ENCODE data around the gene ENOPH1.
"Not testable (repeated sequence)": the region's sequence is repeated elsewhere in the genome, so short reads cannot be mapped to it uniquely, and the experiment has no call there.

The ENOPH1 gene
- 25.2 to 79.0 (median 47.7) reads per million in 9 experiments for total RNA-seq

DNA sequence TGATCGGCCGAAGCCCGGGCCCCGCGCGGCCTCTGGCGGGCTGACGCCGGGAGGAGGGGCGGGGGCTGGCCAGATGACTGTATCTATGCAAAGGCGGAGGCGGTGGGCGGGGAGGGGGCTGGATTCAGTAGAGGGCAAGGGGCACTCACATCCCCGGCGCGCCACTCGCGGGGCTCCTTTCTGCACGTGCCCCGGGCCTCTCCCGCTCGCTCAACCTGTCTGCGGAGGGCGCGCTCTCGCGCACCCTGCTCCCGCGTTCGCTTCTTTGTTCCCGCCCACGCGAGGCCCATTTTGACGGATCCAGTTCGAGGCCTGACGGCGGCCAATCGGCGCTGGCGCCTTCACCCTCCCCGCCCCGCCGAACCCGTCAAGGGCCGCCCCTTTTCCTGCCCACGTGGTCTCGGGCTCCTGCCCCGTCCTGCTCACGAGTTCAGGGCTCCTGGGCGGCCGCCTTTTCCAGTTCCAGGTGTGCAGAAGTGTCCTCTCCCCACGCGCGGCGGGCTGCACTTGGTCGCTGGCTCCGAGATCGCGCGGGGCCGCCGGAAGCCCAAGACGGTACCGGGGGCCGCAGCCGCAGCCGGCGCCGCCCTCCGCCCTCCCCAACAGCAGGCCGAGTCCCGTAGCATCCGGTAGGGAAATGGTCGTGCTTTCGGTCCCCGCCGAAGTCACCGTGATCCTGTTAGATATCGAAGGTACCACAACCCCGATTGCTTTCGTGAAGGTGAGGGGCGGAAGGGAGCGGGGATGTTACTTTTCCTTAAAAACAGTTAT, at the start of gene ENOPH1, which contains the start of gene HNRNPDL:
Gene ENOPH1, plus strand, starts transcription at position 398 of the 771 bp plus-strand sequence. Its CDS starts 240 bp downstream, at position 638.
Gene HNRNPDL, minus strand, starts transcription at position 270 of the 771 bp plus-strand sequence. CDS start 772 bp downstream, outside the sequence.
- peaks cover 71% of the 10 kb centered on the region for H3K36me3 Mint-ChIP-seq (ENCODE audit: insufficient read depth)
- no peaks in the 10 kb centered on the region for H3K27me3 Mint-ChIP-seq
- peaks cover 43 to 66% of the 10 kb centered on the region in 2 donors for H3K4me1 Mint-ChIP-seq (ENCODE audit: low read depth in 2 of 2)
- H3K4me3 Mint-ChIP-seq, result peak within 1 kb of the TSS; percentile 100
- ATAC-seq (replicated peaks) (peak; percentile 71), DNase-seq (peak; percentile 93 to 94 (median 93))
- peak within 1 kb of the TSS; percentile 99 for H3K27ac Mint-ChIP-seq
- H3K9me3 Mint-ChIP-seq, result no peaks in the 10 kb centered on the region

DNA sequence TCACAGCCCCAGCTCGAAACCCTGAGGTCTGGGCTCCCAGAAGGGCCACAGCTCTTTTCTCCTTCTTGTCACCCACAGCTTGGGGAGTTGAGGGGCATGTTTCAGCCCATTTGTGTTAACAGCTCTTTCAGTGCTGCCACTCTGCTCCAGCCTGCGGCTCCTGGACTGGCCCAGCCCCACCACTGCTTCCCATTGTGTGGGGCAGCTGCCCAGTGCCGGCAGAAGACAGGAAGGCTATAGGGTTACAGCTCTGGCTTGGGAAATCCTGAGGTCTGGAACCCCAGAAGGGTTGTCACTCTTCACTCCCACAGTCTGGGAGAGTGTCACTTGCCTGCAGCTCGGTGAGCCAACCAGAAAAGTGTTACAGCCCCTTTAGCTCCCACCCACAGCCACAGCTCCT, 49.6 kb upstream of the ENOPH1 start:
- Mint-ChIP-seq H3K27me3 (peaks cover 0 to 11% of the 10 kb centered on the region in 2 donors), H3K4me1 (ENCODE audit: low read depth in 2 of 2) (peaks cover 13 to 14% of the 10 kb centered on the region in 2 donors), H3K36me3 (ENCODE audit: insufficient read depth) (no peaks in the 10 kb centered on the region), H3K9me3 (no peaks in the 10 kb centered on the region), H3K27ac (no peak overlapping the region), H3K4me3 (no peak overlapping the region)
- DNase-seq (no peak), ATAC-seq (replicated peaks) (peak; percentile 19)

DNA sequence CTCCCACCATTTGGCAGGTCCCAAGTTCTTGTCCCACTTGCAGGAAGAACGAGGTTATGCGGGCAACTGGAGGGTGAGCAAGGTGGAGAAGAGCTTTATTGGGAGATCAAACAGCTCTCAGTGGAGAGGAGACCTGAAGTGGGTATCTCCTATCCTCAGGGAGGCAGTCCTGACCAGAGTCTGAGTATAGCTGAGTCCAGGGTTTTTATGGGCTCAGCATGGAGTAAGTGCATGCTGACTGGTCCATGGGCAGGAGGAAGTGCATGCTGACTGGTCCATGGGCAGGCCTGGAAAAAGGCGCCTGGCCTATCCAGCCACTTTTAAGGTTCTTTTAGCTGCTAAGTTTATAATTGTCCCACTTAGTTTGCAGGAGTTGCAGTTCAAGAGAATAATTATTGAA, 49.2 kb upstream of the ENOPH1 start:
- Mint-ChIP-seq H3K4me1 (ENCODE audit: low read depth in 2 of 2) (peaks cover 10% of the 10 kb centered on the region in 2 donors), H3K36me3 (ENCODE audit: insufficient read depth) (no peaks in the 10 kb centered on the region), H3K4me3 (no peak overlapping the region), H3K27ac (no peak overlapping the region), H3K9me3 (no peaks in the 10 kb centered on the region), H3K27me3 (peaks cover 0 to 15% of the 10 kb centered on the region in 2 donors)
- ATAC-seq (replicated peaks) (no peak), DNase-seq (no peak)

DNA sequence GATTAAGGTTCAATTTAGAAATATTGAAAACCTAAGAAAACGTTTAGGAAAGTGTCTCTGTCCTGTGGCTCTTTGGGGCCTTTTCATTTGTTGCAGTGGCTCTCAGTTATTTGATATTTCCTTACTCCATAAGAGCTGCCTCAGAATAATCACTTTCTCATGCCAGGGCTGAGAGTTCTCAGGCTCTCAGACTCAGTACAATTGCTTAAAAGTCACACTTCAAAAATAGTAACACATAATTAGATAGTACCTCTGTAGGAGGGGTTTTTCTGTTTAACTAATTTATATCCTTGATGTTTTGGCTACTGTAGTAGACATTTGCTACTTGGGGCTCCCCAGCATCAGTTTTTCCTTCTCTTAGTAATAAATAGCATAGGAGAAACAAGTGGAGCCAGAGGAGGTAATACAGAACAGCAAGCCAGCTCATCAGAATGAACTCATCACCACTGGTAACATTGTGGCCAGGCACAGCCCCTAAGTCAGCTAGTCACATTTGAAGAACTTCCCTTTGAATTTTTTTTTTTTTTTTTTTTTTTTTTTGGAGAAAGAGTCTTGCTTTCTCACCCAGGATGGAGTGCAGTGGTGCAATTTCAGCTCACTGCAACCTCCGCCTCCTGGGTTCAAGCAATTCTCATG, 48.6 kb upstream of the ENOPH1 start:
- peaks cover 0 to 18% of the 10 kb centered on the region in 2 donors for H3K27me3 Mint-ChIP-seq
- no peak overlapping the region for H3K27ac Mint-ChIP-seq
- H3K9me3 Mint-ChIP-seq, result no peaks in the 10 kb centered on the region
- no peak overlapping the region for H3K4me3 Mint-ChIP-seq
- DNase-seq, result no peak
- no peaks in the 10 kb centered on the region for H3K36me3 Mint-ChIP-seq (ENCODE audit: insufficient read depth)
- peaks cover 6% of the 10 kb centered on the region in 2 donors for H3K4me1 Mint-ChIP-seq (ENCODE audit: low read depth in 2 of 2)
- ATAC-seq (replicated peaks), result no peak

DNA sequence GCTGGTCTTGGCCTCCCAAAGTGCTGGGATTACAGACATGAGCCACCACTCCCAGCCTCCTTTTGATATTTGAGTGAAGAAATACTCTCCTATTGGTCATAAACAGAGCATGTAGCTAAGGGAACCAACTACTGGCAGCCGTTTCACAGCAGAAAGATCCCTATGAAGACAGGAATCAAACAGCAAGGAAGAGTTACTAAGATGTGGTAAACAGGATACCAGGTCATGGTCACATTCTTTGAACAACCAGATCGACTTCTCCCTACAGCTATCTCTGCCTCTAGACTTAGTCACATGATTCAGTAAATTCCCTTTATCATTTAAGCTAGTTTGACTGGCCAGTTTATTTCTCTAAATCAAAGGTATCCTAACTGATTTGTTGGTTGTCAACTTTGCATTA, 47.6 kb upstream of the ENOPH1 start:
- ATAC-seq (replicated peaks) (no peak), DNase-seq (no peak)
- Mint-ChIP-seq H3K27me3 (peaks cover 0 to 18% of the 10 kb centered on the region in 2 donors), H3K9me3 (no peaks in the 10 kb centered on the region), H3K36me3 (ENCODE audit: insufficient read depth) (no peaks in the 10 kb centered on the region), H3K4me3 (no peak overlapping the region), H3K4me1 (ENCODE audit: low read depth in 2 of 2) (peaks cover 2 to 5% of the 10 kb centered on the region in 2 donors), H3K27ac (no peak overlapping the region)

DNA sequence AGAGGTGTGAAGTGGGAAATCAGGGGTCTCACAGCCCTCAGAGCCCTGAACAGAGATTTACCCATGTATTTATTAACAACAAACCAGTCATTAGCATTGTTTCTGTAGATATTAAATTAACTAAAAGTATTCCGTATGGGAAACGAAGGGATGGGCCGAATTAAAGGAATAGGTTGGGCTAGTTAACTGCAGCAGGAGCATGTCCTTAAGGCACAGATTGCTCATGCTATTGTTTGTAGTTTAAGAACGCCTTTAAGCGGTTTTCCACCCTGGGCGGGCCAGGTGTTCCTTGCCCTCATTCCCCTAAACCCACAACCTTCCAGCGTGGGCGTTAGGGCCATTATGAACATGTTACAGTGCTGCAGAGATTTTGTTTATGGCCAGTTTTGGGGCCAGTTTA, 44.1 kb upstream of the ENOPH1 start:
- peaks cover 0 to 18% of the 10 kb centered on the region in 2 donors for H3K27me3 Mint-ChIP-seq
- not testable (repeated sequence) for H3K4me1 Mint-ChIP-seq (ENCODE audit: low read depth in 2 of 2); H3K36me3 Mint-ChIP-seq (ENCODE audit: insufficient read depth); ATAC-seq (replicated peaks); H3K9me3 Mint-ChIP-seq; DNase-seq; H3K27ac Mint-ChIP-seq; H3K4me3 Mint-ChIP-seq

DNA sequence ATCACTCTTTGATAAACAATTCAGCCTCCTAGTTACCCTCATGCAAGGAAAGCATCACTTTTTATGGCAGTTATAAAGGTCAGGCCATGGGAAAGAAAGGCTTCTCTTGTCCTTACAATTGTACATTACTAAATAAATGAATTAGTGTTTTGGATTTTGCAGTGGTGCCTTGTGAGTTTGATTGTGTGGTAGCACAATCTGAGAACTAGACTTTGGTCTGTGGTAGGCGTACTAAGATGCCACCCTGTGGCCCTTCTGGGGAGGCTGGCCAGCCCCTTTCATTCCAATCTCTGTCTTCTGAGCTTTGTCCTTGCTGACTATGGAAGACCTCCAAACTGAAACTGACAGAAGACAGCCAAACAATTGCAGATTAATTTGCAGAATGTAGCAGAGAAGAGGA, 42.0 kb upstream of the ENOPH1 start:
- Mint-ChIP-seq H3K9me3 (no peaks in the 10 kb centered on the region), H3K4me1 (ENCODE audit: low read depth in 2 of 2) (no peaks in the 10 kb centered on the region), H3K27ac (no peak overlapping the region), H3K36me3 (ENCODE audit: insufficient read depth) (no peaks in the 10 kb centered on the region), H3K4me3 (no peak overlapping the region), H3K27me3 (peaks cover 0 to 18% of the 10 kb centered on the region in 2 donors)
- DNase-seq (no peak), ATAC-seq (replicated peaks) (no peak)

DNA sequence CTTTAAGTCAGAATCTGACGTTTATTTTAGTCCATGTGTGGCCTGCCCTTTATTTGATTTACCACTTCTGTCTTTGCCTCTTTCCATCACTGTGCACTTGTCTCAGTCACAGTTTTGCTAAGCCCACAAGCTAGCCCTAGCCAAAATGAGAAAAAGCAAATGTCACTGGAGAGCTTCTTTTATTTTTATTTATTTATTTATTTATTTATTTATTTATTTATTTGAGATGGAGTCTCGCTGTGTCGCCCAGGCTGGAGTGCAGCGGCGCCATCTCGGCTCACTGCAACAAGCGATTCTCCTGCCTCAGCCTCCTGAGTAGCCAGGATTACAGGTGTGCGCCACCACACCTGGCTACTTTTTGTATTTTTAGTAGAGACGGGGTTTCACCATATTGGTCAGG, 40.3 kb upstream of the ENOPH1 start:
- not testable (repeated sequence) for H3K9me3 Mint-ChIP-seq; DNase-seq; H3K4me3 Mint-ChIP-seq; H3K36me3 Mint-ChIP-seq (ENCODE audit: insufficient read depth); H3K27ac Mint-ChIP-seq; ATAC-seq (replicated peaks); H3K4me1 Mint-ChIP-seq (ENCODE audit: low read depth in 2 of 2)
- peaks cover 8 to 14% of the 10 kb centered on the region in 2 donors for H3K27me3 Mint-ChIP-seq

DNA sequence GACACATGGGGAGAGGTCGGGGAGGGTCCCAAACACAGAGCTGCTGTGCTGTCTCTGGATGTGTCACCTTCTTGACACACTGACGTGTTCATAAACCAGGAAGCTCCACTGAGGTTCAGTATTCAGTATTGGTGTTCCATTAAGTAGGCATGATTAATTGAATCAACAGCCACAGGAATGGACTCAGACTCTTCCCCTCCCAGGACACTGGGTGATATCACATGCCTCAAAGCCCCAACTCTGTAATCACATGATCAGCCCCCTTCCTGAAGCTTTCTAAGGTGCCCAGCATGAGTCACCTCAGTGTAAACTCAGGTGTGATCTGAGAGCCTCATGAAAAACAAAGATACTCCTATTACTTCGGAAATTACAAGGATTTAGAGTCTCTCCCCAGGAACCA, 35.5 kb upstream of the ENOPH1 start:
- H3K4me3 Mint-ChIP-seq, result no peak overlapping the region
- H3K36me3 Mint-ChIP-seq (ENCODE audit: insufficient read depth), result no peaks in the 10 kb centered on the region
- no peaks in the 10 kb centered on the region for H3K4me1 Mint-ChIP-seq (ENCODE audit: low read depth in 2 of 2)
- DNase-seq (no peak), ATAC-seq (replicated peaks) (no peak)
- no peaks in the 10 kb centered on the region for H3K9me3 Mint-ChIP-seq
- no peak overlapping the region for H3K27ac Mint-ChIP-seq
- H3K27me3 Mint-ChIP-seq, result peaks cover 0 to 18% of the 10 kb centered on the region in 2 donors

DNA sequence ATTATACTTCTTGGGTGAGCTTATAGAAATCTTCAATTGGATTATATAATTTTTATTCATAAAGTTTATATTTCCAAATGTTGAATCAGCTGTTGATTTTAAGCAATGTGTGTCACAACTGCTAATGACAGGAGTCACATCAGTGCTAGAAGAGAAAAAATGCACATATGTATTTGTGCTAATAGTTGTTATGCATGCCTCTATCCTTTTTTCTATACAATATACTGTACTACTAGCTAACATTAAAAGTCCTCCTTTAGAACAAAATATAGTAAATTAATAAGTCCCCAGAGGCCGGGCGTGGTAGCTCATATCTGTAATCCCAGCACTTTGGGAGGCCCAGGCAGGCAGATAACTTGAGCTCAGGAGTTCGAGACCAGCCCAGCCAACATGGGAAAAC, 32.9 kb upstream of the ENOPH1 start:
- peaks cover 14 to 31% of the 10 kb centered on the region in 2 donors for H3K27me3 Mint-ChIP-seq
- H3K4me3 Mint-ChIP-seq, result no peak overlapping the region

DNA sequence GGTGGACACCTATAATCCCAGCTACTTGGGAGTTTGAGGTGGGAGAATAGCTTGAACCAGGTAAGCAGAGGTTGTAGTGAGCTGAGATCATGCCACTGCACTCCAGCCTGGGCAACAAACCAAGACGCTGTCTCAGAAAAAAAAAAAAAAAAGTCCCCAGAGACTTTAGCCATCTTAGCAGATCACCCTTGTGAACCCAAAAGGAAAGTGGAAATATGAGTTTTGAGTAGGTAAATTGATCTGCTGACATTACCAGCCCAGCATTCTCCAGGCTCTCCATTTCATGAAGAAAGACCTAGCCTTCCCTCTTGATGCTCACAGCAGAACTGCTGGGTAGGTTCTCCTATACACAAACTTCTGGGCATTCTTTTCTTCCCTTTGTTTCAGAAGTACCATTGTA, 32.1 kb upstream of the ENOPH1 start:
- no peak for DNase-seq
- H3K36me3 Mint-ChIP-seq (ENCODE audit: insufficient read depth), result no peaks in the 10 kb centered on the region
- no peaks in the 10 kb centered on the region for H3K4me1 Mint-ChIP-seq (ENCODE audit: low read depth in 2 of 2)
- peaks cover 14 to 31% of the 10 kb centered on the region in 2 donors for H3K27me3 Mint-ChIP-seq
- ATAC-seq (replicated peaks), result no peak
- no peaks in the 10 kb centered on the region for H3K9me3 Mint-ChIP-seq
- no peak overlapping the region for H3K4me3 Mint-ChIP-seq
- no peak overlapping the region for H3K27ac Mint-ChIP-seq

More for the DNA sequence above, 32.9 kb upstream of the ENOPH1 start:
- no peak overlapping the region for H3K27ac Mint-ChIP-seq
- no peak for ATAC-seq (replicated peaks)
- H3K4me1 Mint-ChIP-seq (ENCODE audit: low read depth in 2 of 2), result no peaks in the 10 kb centered on the region
- H3K9me3 Mint-ChIP-seq, result no peaks in the 10 kb centered on the region
- no peaks in the 10 kb centered on the region for H3K36me3 Mint-ChIP-seq (ENCODE audit: insufficient read depth)
- DNase-seq, result no peak

DNA sequence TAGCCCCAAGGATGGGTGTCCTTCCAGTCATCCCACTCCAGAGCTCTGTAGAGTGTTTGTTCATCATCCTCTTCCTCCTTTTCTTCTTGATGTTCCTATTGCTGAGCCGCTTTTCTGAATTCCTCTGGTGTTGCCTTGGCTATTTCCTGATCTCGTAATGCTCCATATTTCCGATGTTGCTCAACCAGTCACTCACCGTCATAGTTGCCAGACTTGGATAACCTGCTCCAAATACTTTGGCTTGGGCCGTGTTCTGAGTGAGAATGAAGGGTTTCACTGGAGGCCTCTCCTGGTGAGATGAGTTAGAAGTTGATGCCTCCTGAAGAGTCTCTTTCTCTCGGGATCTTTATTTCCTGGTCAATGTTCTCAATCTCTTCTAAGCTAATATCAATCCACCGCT, 28.8 kb upstream of the ENOPH1 start:
- no peaks in the 10 kb centered on the region for H3K9me3 Mint-ChIP-seq
- H3K4me3 Mint-ChIP-seq, result no peak overlapping the region
- ATAC-seq (replicated peaks) (no peak), DNase-seq (no peak)
- H3K4me1 Mint-ChIP-seq (ENCODE audit: low read depth in 2 of 2), result no peaks in the 10 kb centered on the region
- no peaks in the 10 kb centered on the region for H3K36me3 Mint-ChIP-seq (ENCODE audit: insufficient read depth)
- H3K27me3 Mint-ChIP-seq, result peaks cover 14 to 19% of the 10 kb centered on the region in 2 donors
- no peak overlapping the region for H3K27ac Mint-ChIP-seq

DNA sequence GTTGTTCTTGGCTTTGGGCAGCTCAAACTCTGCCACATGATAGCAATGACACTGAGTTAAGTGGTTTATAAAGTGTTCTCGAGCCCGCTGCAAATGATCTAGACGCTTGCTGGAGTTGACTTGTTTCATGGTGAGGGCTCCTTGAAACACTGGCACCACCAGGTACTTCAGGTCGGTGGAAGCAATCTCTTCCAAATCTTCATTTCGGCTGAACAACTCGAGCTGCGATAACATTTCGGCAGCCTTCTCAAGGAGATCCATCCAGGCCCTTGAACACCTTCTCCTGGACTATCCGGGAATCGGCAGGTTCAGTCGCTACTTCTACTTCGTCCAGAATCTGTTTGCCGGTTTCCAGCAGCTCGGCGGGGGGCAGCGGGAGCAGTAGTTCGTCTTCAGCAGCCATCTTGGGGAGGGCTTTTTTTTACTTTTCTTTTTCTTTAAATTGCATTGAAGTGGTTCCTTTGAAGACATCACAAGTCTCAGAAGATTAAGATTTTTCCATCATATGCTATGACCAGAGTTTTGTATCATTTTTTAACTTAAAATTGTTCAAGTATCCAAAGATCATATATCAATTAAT, 28.1 kb upstream of the ENOPH1 start:
- DNase-seq (no peak), ATAC-seq (replicated peaks) (no peak)
- H3K27me3 Mint-ChIP-seq, result peaks cover 14 to 19% of the 10 kb centered on the region in 2 donors
- H3K4me1 Mint-ChIP-seq (ENCODE audit: low read depth in 2 of 2), result no peaks in the 10 kb centered on the region
- no peaks in the 10 kb centered on the region for H3K36me3 Mint-ChIP-seq (ENCODE audit: insufficient read depth)
- H3K4me3 Mint-ChIP-seq, result no peak overlapping the region
- no peaks in the 10 kb centered on the region for H3K9me3 Mint-ChIP-seq
- no peak overlapping the region for H3K27ac Mint-ChIP-seq
